Measurements from ENCODE around the gene AP2S1.

- TF ChIP-seq, protein P1, sequence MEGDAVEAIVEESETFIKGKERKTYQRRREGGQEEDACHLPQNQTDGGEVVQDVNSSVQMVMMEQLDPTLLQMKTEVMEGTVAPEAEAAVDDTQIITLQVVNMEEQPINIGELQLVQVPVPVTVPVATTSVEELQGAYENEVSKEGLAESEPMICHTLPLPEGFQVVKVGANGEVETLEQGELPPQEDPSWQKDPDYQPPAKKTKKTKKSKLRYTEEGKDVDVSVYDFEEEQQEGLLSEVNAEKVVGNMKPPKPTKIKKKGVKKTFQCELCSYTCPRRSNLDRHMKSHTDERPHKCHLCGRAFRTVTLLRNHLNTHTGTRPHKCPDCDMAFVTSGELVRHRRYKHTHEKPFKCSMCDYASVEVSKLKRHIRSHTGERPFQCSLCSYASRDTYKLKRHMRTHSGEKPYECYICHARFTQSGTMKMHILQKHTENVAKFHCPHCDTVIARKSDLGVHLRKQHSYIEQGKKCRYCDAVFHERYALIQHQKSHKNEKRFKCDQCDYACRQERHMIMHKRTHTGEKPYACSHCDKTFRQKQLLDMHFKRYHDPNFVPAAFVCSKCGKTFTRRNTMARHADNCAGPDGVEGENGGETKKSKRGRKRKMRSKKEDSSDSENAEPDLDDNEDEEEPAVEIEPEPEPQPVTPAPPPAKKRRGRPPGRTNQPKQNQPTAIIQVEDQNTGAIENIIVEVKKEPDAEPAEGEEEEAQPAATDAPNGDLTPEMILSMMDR (IDR thresholded peaks at IDR 0.05; ENCODE audit: low read depth, low read length, poor library complexity, severe bottlenecking) = no peak
- no peak for TF ChIP-seq EZH2phosphoT487 (IDR thresholded peaks at IDR 0.05; ENCODE audit: borderline replicate concordance, low read length)
These were observed 22.2 kb downstream of the AP2S1 start for GRCh38 chr19:46828484-46828883.

All from DOHH2 (cell line).